SHP77 (cell line): ENCODE measurements around the gene CCDC57.

Experiments
- DNase-seq, 2 experiments: peaks; one replicate each; lab custom pipeline; 2025; lab: John Stamatoyannopoulos, UW

CCDC57 gene

GRCh38 chr17:82092628-82092994 is 120.0 kb downstream of the CCDC57 start:
- DNase-seq, result no peak

GRCh38 chr17:82092094-82092586 is 120.5 kb downstream of the CCDC57 start:
- no peak for DNase-seq

GRCh38 chr17:82091264-82092066 is 121.2 kb downstream of the CCDC57 start:
- DNase-seq, result no peak

GRCh38 chr17:82090549-82091263 is 121.9 kb downstream of the CCDC57 start:
- no peak for DNase-seq

GRCh38 chr17:82089723-82090548 is 122.7 kb downstream of the CCDC57 start:
- DNase-seq, result no peak

- no peak for DNase-seq
These were observed 123.6 kb downstream of the CCDC57 start for GRCh38 chr17:82088838-82089722.

GRCh38 chr17:82087961-82088837 is 124.4 kb downstream of the CCDC57 start:
- no peak for DNase-seq

- no peak for DNase-seq
These were observed 125.4 kb downstream of the CCDC57 start for GRCh38 chr17:82086941-82087906.

GRCh38 chr17:82085931-82086764 is 126.5 kb downstream of the CCDC57 start:
- no peak for DNase-seq

- DNase-seq, result no peak
These were observed 127.4 kb downstream of the CCDC57 start for GRCh38 chr17:82085031-82085861.

GRCh38 chr17:82084373-82085030 is 128.1 kb downstream of the CCDC57 start:
- no peak for DNase-seq

GRCh38 chr17:82083533-82084359 is 128.9 kb downstream of the CCDC57 start:
- DNase-seq, result no peak

- DNase-seq, result no peak
These were observed 129.6 kb downstream of the CCDC57 start for GRCh38 chr17:82083009-82083408.

- no peak for DNase-seq
These were observed 130.2 kb downstream of the CCDC57 start for GRCh38 chr17:82082456-82082855.

- DNase-seq, result no peak
These were observed 130.7 kb downstream of the CCDC57 start for GRCh38 chr17:82081966-82082365.

- DNase-seq, result no peak
These were observed 131.1 kb downstream of the CCDC57 start for GRCh38 chr17:82081546-82081945.
